Karpas-422 (cell line): ENCODE results near the gene ATG2A. TPM values are rescaled to one million over a fixed set of nuclear protein-coding genes. Genes with fewer than 3 reads are reported as not detected.

Experiments used
- DNase-seq: peaks from one replicate; pipeline ENCODE4 v3.0.0-alpha.2; 2015
- H2AFZ ChIP-seq: fragments of 200-600 bp; sonication (generic); 2 replicates; pipeline ENCODE4 v1.6.1; 2014; ENCODE audit warnings: antibody characterized with exemption, low read length, mixed read lengths
- H3K27ac ChIP-seq: fragments of 200-600 bp; sonication (generic); 2 replicates; pipeline ENCODE4 v1.5.1; 2014; ENCODE audit warnings: mild to moderate bottlenecking, low read length, moderate library complexity
- H3K27me3 ChIP-seq: fragments of 200-600 bp; sonication (generic); 2 replicates; pipeline ENCODE4 v1.6.1; 2014; ENCODE audit warnings: low read length, mixed read lengths
- H3K36me3 ChIP-seq: fragments of 200-600 bp; sonication (generic); 2 replicates; pipeline ENCODE4 v1.6.1; 2014; ENCODE audit warnings: low read length, mixed read lengths; ENCODE audit not compliant: insufficient read depth
- H3K4me1 ChIP-seq: fragments of 200-600 bp; sonication (generic); 2 replicates; pipeline ENCODE4 v1.6.1; 2014; ENCODE audit warnings: mild to moderate bottlenecking, low read length, mixed read lengths
- H3K4me2 ChIP-seq: fragments of 200-600 bp; sonication (generic); 2 replicates; pipeline ENCODE4 v1.6.1; 2014; ENCODE audit warnings: low read length, low read depth, mild to moderate bottlenecking; ENCODE audit not compliant: poor library complexity, severe bottlenecking
- H3K4me3 ChIP-seq: fragments of 200-600 bp; sonication (generic); 2 replicates; pipeline ENCODE4 v1.5.1; 2014; ENCODE audit warnings: mild to moderate bottlenecking, antibody characterized with exemption, low read length, mixed read lengths
- H3K79me2 ChIP-seq: fragments of 200-600 bp; sonication (generic); 2 replicates; pipeline ENCODE4 v1.6.1; 2014; ENCODE audit warnings: mild to moderate bottlenecking, low read length, mixed read lengths
- H3K9ac ChIP-seq: fragments of 200-600 bp; sonication (generic); 2 replicates; pipeline ENCODE4 v1.6.0; 2014; ENCODE audit warnings: low read length
- H3K9me2 ChIP-seq: fragments of 200-600 bp; sonication (generic), shearing (Covaris generic); replicated peaks from 2 replicates; pipeline ENCODE4 v1.6.0; 2014; ENCODE audit warnings: mild to moderate bottlenecking, low read length, moderate library complexity; ENCODE audit not compliant: insufficient read depth
- H3K9me3 ChIP-seq: fragments of 300-700, 200-600 bp; sonication (generic); 2 replicates; pipeline ENCODE4 v1.6.1; 2014; ENCODE audit warnings: low read length, mixed read lengths
- H4K20me1 ChIP-seq: fragments of 200-600 bp; sonication (generic); 2 replicates; pipeline ENCODE4 v1.6.1; 2014; ENCODE audit warnings: mild to moderate bottlenecking, antibody characterized with exemption, low read length, low read depth; ENCODE audit not compliant: insufficient read depth
- total RNA-seq: library from RNA; depleted of rRNA; stranded (reverse); fragments of >200 nt; shearing (Covaris generic); gene quantifications from 2 replicates; pipeline ENCODE4 v1.2.3, GENCODE V29; 2014; ENCODE audit warnings: low replicate concordance

The ATG2A gene
- total RNA-seq, 1 experiment from 2014 or later = 16.2 TPM

DNA sequence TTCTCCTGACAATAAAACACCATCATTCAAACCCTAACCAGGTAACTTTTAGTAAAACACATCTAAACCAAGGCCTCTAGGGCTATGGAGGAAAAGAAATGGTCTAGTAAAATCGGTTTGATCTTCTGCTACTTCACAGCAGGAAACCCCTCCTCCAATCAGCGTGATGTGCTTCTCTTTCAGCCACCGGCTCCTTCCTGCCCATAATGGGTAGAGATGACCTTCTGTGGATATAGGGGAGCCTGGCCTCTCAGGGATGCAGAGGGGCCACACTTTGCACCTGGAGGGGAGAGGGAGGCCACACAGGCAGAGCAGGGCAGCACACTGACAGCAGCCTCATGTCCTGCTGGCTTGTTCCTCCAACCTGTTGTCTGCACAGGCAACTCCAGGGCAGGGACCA is 45.5 kb downstream of the ATG2A start:
- Histone ChIP-seq H3K36me3 (peaks cover 26% of the 10 kb centered on the region), H2AFZ (no peak overlapping the region), H3K9me3 (no peaks in the 10 kb centered on the region), H4K20me1 (peaks cover 30% of the 10 kb centered on the region; the same call in 1 of the 2 replicates), H3K9ac (peak overlapping the region; percentile 30), H3K27ac (peak overlapping the region; percentile 75), H3K79me2 (peaks cover 74% of the 10 kb centered on the region), H3K9me2 (no peaks in the 10 kb centered on the region), H3K4me2 (peak overlapping the region; percentile 50), H3K4me1 (peaks cover 80% of the 10 kb centered on the region), H3K27me3 (no peaks in the 10 kb centered on the region), H3K4me3 (peak overlapping the region; percentile 9; the same call in 1 of the 2 replicates)
- no peak for DNase-seq

DNA sequence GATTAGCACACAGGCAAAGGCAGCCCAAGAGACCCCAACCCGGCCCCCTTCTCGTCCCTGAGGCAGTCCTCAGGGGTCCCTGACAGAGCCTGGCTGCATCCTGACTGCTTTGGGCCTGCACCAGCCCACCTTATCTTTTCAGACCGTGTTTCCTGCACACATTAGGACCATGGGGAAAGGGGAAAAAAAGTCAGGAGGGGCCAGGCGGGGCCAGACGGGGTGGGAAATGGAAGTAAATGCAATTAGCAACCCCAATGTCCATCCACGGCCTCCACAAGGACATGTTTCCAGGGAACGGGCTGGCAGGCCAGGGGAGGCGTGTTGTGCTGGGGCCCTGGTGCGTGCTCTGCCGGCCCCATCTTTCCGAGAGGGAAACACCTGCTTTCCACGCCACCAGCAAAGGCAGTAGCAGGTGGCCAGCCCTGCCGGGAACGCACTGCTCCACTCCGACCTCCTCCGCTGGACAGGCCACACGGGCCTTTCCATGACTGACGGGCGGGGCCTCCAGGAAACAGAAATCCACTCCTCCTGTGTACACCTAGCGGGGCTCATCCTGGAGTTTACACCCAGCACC is 46.0 kb downstream of the ATG2A start:
- peak overlapping the region; percentile 30 for H3K9ac ChIP-seq
- H2AFZ ChIP-seq = no peak overlapping the region
- no peaks in the 10 kb centered on the region for H3K27me3 ChIP-seq
- DNase-seq = no peak
- no peaks in the 10 kb centered on the region for H3K9me2 ChIP-seq
- peaks cover 26% of the 10 kb centered on the region for H3K36me3 ChIP-seq
- H3K9me3 ChIP-seq = no peaks in the 10 kb centered on the region
- H3K4me3 ChIP-seq = peak overlapping the region; percentile 21; the same call in 1 of the 2 replicates
- peaks cover 24% of the 10 kb centered on the region; the same call in 1 of the 2 replicates for H4K20me1 ChIP-seq
- H3K4me2 ChIP-seq = peak overlapping the region; percentile 50
- H3K27ac ChIP-seq = peak overlapping the region; percentile 75
- H3K4me1 ChIP-seq = peaks cover 80% of the 10 kb centered on the region
- H3K79me2 ChIP-seq = peaks cover 72% of the 10 kb centered on the region

DNA sequence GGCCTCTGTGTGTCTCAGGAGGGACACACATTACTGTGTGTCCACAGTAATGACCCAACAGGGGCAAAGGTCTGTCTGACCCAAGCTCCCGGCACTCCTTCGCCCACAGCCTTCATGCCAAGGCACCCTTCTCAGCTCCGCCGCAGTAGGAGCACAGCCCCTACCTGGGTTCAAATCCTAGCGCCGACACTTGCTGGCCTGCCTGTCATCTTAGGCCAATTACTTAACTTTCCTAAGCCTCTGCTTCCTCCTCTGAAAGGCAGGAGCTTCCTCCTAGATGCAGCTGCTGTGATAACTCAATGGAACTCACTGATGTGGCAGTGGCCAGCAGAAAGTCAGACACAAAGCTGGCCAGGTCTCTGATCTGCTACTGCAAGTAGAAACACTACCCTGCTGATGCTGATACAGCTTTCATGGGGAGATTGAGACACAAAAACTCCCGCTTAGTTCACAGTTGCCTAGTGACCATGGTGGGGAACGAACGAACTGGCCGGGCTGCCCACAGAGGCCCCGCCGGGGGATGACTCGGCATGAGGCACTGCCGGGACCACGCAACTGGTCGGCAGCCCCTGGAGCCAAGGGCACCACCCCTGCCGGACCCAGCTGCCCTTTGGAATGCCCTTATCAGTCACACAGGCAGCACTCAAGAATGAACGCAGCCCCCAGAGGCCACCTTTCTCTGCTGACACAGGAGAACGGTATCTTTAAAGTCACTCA is 46.7 kb downstream of the ATG2A start:
- H3K4me2 ChIP-seq = peak overlapping the region; percentile 50
- H3K4me1 ChIP-seq = peaks cover 80% of the 10 kb centered on the region
- H4K20me1 ChIP-seq = peaks cover 19% of the 10 kb centered on the region; the same call in 1 of the 2 replicates
- H3K36me3 ChIP-seq = peaks cover 23% of the 10 kb centered on the region
- no peak for DNase-seq
- no peaks in the 10 kb centered on the region for H3K27me3 ChIP-seq
- H3K79me2 ChIP-seq = peaks cover 69% of the 10 kb centered on the region
- peak overlapping the region; percentile 75 for H3K27ac ChIP-seq
- peak overlapping the region; percentile 21; the same call in 1 of the 2 replicates for H3K4me3 ChIP-seq
- peak overlapping the region; percentile 30 for H3K9ac ChIP-seq
- no peak overlapping the region for H2AFZ ChIP-seq
- H3K9me3 ChIP-seq = no peaks in the 10 kb centered on the region
- no peaks in the 10 kb centered on the region for H3K9me2 ChIP-seq

DNA sequence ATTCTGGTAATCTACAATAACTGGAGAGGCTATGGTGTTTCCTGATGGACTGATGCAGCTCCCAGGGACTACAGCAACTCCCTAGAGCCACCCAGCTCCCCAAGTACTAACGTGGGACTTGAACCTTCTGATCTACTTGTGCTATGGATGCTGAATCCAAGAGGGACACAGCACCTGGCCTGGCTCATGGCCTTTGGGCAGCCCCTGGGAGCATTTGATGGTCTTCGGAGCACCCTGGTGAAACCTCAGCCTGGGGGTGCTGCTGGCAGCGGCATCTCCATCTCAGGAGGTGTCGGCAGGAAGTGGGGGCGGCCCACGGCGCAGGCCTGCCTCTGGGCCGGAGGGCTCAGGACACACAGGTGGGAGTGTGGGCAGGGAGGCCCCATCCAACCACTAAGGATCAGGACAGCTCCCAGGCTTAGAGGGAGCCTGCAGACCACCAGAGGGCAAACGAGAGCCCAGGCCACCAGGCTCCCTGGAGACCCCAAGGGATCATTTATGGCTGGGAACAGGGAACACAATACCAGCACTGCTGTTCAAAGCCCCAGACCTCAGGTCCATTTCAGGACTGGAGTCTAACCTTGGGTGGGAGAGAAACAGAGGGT is 47.3 kb downstream of the ATG2A start:
- Histone ChIP-seq H3K27me3 (no peaks in the 10 kb centered on the region), H3K27ac (peak overlapping the region; percentile 75), H4K20me1 (peaks cover 16% of the 10 kb centered on the region; the same call in 1 of the 2 replicates), H3K9me2 (no peaks in the 10 kb centered on the region), H3K4me1 (peaks cover 80% of the 10 kb centered on the region), H2AFZ (no peak overlapping the region), H3K9ac (peak overlapping the region; percentile 30), H3K79me2 (peaks cover 69% of the 10 kb centered on the region), H3K4me2 (peak overlapping the region; percentile 50), H3K36me3 (peaks cover 21% of the 10 kb centered on the region), H3K9me3 (no peaks in the 10 kb centered on the region), H3K4me3 (peak overlapping the region; percentile 21; the same call in 1 of the 2 replicates)
- DNase-seq = no peak

DNA sequence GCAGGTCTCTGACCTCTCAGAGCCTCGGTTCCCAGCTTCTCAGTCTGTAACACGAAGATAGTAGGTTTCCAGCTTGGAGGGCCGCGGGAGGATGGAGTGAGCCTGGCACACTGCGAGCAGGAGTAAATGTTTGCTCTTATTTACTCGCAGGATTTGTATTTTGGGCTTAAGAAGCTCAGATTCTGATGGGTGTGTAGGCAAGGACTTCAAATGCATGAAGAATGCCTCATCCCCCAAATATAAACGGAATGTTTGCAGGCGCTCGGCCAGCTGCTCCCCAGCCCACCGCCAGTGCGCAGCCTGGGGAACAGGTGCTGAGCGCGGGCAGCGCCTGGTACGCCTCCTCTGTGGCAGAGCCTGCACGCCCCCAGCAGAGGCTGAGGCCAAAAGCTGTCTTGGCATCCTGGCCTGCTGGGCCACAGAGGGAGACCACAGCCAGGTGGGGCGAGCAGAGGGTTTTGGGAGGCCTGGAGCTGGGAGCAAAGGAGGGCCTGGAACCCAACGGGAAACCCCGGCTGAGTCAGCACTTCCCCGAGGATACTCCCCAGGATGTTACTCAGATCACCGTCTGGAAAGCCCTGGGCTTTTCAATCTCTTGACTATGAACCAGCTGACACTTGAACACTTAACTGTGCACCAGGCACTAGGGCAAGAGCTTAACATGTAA is 48.0 kb downstream of the ATG2A start:
- Histone ChIP-seq H3K9me3 (no peaks in the 10 kb centered on the region), H3K79me2 (peaks cover 70% of the 10 kb centered on the region), H3K27ac (peak overlapping the region; percentile 75), H3K27me3 (no peaks in the 10 kb centered on the region), H3K4me2 (peak overlapping the region; percentile 50), H3K36me3 (peaks cover 19% of the 10 kb centered on the region), H3K9ac (peak overlapping the region; percentile 30), H3K4me3 (no peak overlapping the region), H4K20me1 (peaks cover 13% of the 10 kb centered on the region; the same call in 1 of the 2 replicates), H2AFZ (no peak overlapping the region), H3K4me1 (peaks cover 80% of the 10 kb centered on the region), H3K9me2 (no peaks in the 10 kb centered on the region)
- DNase-seq = no peak

DNA sequence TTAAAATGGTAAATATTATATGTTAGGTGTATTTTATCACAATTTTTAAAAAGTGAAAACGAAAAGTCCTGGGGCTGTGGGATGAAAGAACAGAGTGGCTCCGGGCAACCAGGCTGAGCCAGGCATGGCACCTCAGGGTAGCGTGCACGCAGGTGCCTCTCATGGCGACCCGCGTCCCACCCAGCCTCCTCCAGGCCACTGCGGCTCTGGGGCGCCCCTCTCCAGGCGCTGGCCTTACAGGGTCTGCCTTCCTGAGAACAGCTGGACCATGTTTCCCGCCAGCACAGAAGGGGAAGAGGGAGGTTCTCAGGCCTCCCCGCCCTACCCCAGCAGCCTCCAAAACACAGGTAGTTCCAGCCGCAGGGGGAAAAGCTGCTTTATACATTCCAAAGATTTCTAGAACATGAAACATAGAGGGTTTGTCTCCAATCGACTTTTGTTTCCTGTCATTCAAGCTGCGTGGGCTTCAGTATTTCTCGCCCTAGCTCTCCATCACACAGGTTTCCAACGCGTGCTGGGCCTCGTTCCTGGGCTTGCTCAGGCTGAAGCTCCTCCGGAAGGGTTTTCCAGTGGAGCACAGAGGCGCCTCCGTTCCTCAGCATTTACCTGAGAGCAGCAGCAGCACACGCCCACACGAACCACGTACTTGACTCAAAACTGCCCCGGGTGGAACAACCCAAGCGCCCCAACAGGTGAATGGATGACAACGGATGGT is 49.1 kb downstream of the ATG2A start:
- Histone ChIP-seq H3K36me3 (peaks cover 18% of the 10 kb centered on the region), H3K9me2 (no peaks in the 10 kb centered on the region), H3K4me3 (no peak overlapping the region), H3K9ac (no peak overlapping the region), H3K4me2 (no peak overlapping the region), H2AFZ (no peak overlapping the region), H3K27me3 (no peaks in the 10 kb centered on the region), H3K4me1 (peaks cover 83% of the 10 kb centered on the region), H3K79me2 (peaks cover 80% of the 10 kb centered on the region), H4K20me1 (peaks cover 11% of the 10 kb centered on the region; the same call in 1 of the 2 replicates), H3K27ac (no peak overlapping the region), H3K9me3 (no peaks in the 10 kb centered on the region)
- no peak for DNase-seq

DNA sequence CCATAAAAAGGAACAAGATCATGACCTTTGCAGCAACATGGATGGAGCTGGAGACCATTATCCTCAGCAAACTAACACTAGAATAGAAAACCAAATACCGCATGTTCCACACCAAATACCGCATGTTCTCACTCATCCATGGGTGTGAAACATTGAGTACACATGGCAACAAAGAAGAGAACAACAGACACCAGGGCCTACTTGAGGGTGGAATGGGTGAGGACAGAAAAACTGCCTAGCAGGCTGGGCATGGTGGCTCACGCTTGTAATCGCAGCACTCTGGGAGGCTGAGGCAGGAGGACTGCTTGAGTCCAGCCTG is 50.9 kb downstream of the ATG2A start:
- H4K20me1 ChIP-seq = peaks cover 4% of the 10 kb centered on the region; the same call in 1 of the 2 replicates
- H3K4me1 ChIP-seq = peaks cover 83% of the 10 kb centered on the region
- no peaks in the 10 kb centered on the region for H3K9me3 ChIP-seq
- no peak overlapping the region for H2AFZ ChIP-seq
- no peaks in the 10 kb centered on the region for H3K9me2 ChIP-seq
- H3K27me3 ChIP-seq = no peaks in the 10 kb centered on the region
- no peak for DNase-seq
- peak overlapping the region; percentile 95 for H3K27ac ChIP-seq
- 0 out of 2 replicates have a peak, but pooled peaks cover 3% of the 10 kb centered on the region for H3K36me3 ChIP-seq
- H3K4me2 ChIP-seq = peak overlapping the region; percentile 83
- peaks cover 78% of the 10 kb centered on the region for H3K79me2 ChIP-seq
- H3K4me3 ChIP-seq = peak overlapping the region; percentile 63; the same call in 1 of the 2 replicates
- H3K9ac ChIP-seq = peak overlapping the region; percentile 49
